NB4 (cell line): ENCODE results near the gene KIRREL3.

Source experiments
- POLR2A ChIP-seq: IDR thresholded peaks from 2 replicates; pipeline ENCODE4 v1.6.1; 2011; ENCODE audit warnings: mild to moderate bottlenecking; ENCODE audit not compliant: insufficient read length; ENCODE audit errors: extremely low read depth
- TF ChIP-seq, protein P1 (sequence below): IDR thresholded peaks from one replicate; pipeline ENCODE4 v1.5.1; 2012; ENCODE audit warnings: low read depth, low read length
- TF ChIP-seq, protein P2 (sequence below): IDR thresholded peaks from 2 replicates; pipeline ENCODE4 v1.6.1; 2011; ENCODE audit warnings: low read depth, low read length

DNA sequence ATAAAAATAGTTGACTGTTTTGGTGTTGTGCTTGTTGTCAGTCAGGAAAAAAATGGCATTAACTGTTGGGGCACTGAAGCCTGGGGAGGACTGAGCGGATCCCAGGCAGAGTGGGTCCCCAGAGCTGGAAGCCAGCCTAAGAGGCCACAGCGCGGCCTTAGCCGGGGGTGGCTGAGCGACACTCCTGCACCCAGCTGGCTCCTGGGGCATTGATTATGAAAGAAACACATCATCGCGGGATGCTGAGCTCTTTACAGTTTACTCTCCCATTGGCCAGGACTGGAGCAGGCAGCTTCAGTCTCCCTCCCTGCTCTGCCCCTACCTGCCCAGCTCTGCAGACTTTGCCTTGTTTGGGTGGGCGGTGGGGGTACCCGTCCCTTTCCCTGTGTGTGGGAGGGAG, 523.6 kb downstream of the KIRREL3 start:
- TF ChIP-seq, protein P1, sequence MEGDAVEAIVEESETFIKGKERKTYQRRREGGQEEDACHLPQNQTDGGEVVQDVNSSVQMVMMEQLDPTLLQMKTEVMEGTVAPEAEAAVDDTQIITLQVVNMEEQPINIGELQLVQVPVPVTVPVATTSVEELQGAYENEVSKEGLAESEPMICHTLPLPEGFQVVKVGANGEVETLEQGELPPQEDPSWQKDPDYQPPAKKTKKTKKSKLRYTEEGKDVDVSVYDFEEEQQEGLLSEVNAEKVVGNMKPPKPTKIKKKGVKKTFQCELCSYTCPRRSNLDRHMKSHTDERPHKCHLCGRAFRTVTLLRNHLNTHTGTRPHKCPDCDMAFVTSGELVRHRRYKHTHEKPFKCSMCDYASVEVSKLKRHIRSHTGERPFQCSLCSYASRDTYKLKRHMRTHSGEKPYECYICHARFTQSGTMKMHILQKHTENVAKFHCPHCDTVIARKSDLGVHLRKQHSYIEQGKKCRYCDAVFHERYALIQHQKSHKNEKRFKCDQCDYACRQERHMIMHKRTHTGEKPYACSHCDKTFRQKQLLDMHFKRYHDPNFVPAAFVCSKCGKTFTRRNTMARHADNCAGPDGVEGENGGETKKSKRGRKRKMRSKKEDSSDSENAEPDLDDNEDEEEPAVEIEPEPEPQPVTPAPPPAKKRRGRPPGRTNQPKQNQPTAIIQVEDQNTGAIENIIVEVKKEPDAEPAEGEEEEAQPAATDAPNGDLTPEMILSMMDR: no peak
- no peak for TF ChIP-seq POLR2A
- TF ChIP-seq, protein P2, sequence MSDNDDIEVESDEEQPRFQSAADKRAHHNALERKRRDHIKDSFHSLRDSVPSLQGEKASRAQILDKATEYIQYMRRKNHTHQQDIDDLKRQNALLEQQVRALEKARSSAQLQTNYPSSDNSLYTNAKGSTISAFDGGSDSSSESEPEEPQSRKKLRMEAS: no peak
